DND-41 (cell line): ENCODE measurements around the gene ARAP1.

ENCODE experiments used
- CTCF ChIP-seq: IDR thresholded peaks from 2 replicates; pipeline ENCODE4 v1.5.1; 2012; ENCODE audit warnings: borderline replicate concordance, low read length, moderate library complexity, mild to moderate bottlenecking; ENCODE audit not compliant: poor library complexity, severe bottlenecking; ENCODE audit errors: extremely low read depth
- EZH2 ChIP-seq: IDR thresholded peaks from 3 replicates; pipeline ENCODE4 v1.6.1; 2012; ENCODE audit warnings: borderline replicate concordance, low read depth, mild to moderate bottlenecking, moderate library complexity, low read length, inconsistent platforms; ENCODE audit not compliant: severe bottlenecking

GRCh38 chr11:72741429-72741833, 10.8 kb downstream of the ARAP1 start:
- TF ChIP-seq CTCF (no peak), EZH2 (no peak)
